HL-60 (cell line): ENCODE measurements around the gene PARD6B.
"Not testable (repeated sequence)": the region's sequence is repeated elsewhere in the genome, so short reads cannot be mapped to it uniquely, and the experiment has no call there.

Experiments used
- DNase-seq, 2 experiments: peaks; one replicate each; pipeline ENCODE4 v3.0.0-alpha.2; 2010 to 2020; ENCODE audit warnings: low read depth in 1 of 2, low spot score in 1 of 2
- H3K27ac ChIP-seq: fragments of 250-450 bp; sonication (Bioruptor Pico); replicated peaks from 2 replicates; pipeline ENCODE4 v1.5.1; 2020; ENCODE audit warnings: mild to moderate bottlenecking, moderate library complexity
- H3K27me3 ChIP-seq: fragments of 250-450 bp; sonication (Bioruptor Pico); 2 replicates; pipeline ENCODE4 v1.5.1; 2021; ENCODE audit warnings: mild to moderate bottlenecking, moderate library complexity; ENCODE audit not compliant: insufficient read depth, poor library complexity, severe bottlenecking
- H3K4me3 ChIP-seq: replicated peaks from 2 replicates; pipeline ENCODE4 v1.5.1; 2011; ENCODE audit warnings: mild to moderate bottlenecking, control low read depth, low read length; ENCODE audit not compliant: insufficient read depth
- GABPA ChIP-seq: IDR thresholded peaks from 2 replicates; pipeline ENCODE4 v1.6.1; 2012; ENCODE audit warnings: low read depth
- POLR2AphosphoS5 ChIP-seq: IDR thresholded peaks from 2 replicates; pipeline ENCODE4 v1.6.1; 2012; ENCODE audit warnings: low read depth
- SPI1 ChIP-seq: IDR thresholded peaks from 2 replicates; pipeline ENCODE4 v1.6.1; 2012; ENCODE audit warnings: low read depth, mild to moderate bottlenecking, borderline replicate concordance
- TF ChIP-seq, protein P1 (sequence below): IDR thresholded peaks from 2 replicates; pipeline ENCODE4 v1.6.1; 2012; ENCODE audit warnings: low read depth; ENCODE audit not compliant: insufficient replicate concordance
- TF ChIP-seq, protein P2 (sequence below): IDR thresholded peaks from one replicate; pipeline ENCODE4 v1.5.1; 2011; ENCODE audit warnings: low read length, control low read depth, inconsistent platforms; ENCODE audit not compliant: insufficient read depth

Gene PARD6B

DNA sequence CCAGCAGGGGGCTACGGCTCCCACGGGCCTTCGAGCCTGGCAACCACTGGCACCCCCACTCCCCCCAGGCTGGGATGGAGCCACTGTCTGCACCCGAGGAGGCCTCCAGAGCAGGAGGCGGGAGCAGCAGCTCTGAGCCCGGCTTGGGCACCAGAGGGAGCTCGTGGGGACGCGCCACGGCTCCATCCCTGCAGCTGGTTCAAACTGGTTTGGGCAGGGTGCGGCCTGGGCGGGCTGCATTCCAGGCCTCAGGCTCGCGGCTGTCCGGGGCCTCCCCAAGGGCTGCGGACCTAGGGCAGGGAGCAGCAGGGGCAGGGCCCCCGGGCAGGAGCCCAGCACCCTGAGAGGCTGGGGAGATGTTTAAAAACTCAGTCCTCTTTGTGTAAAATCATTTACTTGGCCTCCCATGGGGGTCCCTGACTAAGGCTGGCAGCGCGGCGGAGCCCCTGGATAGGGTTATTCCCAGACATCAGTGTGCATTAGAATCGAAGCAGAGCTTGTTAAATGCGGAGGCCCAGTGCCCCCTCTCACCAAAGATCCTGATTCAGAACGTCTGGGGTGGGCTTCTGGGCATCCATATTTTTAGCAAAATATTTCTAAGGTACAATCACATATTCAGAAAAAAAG lies 59.4 kb downstream of the PARD6B start:
- Histone ChIP-seq H3K27ac (peak overlapping the region; percentile 63), H3K27me3 (peaks cover 5% of the 10 kb centered on the region), H3K4me3 (no peak overlapping the region)
- TF ChIP-seq, protein P1, sequence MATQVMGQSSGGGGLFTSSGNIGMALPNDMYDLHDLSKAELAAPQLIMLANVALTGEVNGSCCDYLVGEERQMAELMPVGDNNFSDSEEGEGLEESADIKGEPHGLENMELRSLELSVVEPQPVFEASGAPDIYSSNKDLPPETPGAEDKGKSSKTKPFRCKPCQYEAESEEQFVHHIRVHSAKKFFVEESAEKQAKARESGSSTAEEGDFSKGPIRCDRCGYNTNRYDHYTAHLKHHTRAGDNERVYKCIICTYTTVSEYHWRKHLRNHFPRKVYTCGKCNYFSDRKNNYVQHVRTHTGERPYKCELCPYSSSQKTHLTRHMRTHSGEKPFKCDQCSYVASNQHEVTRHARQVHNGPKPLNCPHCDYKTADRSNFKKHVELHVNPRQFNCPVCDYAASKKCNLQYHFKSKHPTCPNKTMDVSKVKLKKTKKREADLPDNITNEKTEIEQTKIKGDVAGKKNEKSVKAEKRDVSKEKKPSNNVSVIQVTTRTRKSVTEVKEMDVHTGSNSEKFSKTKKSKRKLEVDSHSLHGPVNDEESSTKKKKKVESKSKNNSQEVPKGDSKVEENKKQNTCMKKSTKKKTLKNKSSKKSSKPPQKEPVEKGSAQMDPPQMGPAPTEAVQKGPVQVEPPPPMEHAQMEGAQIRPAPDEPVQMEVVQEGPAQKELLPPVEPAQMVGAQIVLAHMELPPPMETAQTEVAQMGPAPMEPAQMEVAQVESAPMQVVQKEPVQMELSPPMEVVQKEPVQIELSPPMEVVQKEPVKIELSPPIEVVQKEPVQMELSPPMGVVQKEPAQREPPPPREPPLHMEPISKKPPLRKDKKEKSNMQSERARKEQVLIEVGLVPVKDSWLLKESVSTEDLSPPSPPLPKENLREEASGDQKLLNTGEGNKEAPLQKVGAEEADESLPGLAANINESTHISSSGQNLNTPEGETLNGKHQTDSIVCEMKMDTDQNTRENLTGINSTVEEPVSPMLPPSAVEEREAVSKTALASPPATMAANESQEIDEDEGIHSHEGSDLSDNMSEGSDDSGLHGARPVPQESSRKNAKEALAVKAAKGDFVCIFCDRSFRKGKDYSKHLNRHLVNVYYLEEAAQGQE: peak; percentile 14
- TF ChIP-seq POLR2AphosphoS5: peak; percentile 59; the same call in 1 of the 2 replicates
- TF ChIP-seq SPI1: no peak
- TF ChIP-seq GABPA: no peak
- TF ChIP-seq, protein P2, sequence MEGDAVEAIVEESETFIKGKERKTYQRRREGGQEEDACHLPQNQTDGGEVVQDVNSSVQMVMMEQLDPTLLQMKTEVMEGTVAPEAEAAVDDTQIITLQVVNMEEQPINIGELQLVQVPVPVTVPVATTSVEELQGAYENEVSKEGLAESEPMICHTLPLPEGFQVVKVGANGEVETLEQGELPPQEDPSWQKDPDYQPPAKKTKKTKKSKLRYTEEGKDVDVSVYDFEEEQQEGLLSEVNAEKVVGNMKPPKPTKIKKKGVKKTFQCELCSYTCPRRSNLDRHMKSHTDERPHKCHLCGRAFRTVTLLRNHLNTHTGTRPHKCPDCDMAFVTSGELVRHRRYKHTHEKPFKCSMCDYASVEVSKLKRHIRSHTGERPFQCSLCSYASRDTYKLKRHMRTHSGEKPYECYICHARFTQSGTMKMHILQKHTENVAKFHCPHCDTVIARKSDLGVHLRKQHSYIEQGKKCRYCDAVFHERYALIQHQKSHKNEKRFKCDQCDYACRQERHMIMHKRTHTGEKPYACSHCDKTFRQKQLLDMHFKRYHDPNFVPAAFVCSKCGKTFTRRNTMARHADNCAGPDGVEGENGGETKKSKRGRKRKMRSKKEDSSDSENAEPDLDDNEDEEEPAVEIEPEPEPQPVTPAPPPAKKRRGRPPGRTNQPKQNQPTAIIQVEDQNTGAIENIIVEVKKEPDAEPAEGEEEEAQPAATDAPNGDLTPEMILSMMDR: peak; percentile 74
- DNase-seq: peak; percentile 39 to 88

DNA sequence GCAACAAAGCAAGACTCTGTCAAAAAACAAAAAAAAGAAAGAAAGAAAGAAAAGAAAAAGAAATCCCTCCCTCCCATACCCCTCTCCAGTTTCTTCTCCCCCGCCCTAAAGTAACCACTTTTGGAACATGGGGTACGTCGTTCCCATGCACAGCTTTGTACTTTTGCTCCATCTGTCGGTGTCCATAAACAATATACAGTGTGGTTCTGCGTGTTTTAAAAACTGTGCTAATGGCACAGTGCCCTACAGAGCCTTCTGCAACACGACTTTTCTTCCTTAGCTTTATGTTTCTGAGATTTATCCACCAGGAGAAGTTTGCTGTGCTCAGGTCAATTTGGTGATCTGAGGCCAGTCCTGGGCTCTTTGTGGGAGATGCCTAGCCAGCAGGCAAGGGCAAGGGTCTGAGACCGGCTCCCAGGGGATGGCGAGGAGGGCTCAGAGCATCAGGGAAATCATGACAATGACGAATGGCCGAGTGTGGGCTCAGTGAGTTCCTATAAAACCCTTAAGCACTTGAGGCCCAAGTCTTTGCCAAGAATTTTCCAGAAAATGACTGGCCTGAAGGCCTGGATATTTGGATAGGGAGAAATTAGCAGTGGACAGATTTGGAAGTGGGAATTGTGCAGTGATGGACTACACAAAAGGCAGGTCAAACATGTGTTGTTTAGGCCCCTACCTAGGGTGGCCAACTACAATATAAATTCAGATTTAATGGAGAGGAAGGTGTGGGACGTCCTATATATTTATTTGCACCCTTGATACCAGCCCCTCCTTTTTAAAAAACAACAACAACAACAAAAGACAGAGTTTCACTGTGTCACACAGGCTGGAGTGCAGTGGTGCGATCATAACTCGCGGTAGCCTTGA lies 61.6 kb downstream of the PARD6B start:
- TF ChIP-seq, protein P1: no peak
- TF ChIP-seq POLR2AphosphoS5: no peak
- TF ChIP-seq SPI1: no peak
- TF ChIP-seq, protein P2: no peak
- no peak for TF ChIP-seq GABPA
- H3K27me3 ChIP-seq: peaks cover 8% of the 10 kb centered on the region
- no peak overlapping the region for H3K27ac ChIP-seq
- DNase-seq: no peak
- no peak overlapping the region for H3K4me3 ChIP-seq

DNA sequence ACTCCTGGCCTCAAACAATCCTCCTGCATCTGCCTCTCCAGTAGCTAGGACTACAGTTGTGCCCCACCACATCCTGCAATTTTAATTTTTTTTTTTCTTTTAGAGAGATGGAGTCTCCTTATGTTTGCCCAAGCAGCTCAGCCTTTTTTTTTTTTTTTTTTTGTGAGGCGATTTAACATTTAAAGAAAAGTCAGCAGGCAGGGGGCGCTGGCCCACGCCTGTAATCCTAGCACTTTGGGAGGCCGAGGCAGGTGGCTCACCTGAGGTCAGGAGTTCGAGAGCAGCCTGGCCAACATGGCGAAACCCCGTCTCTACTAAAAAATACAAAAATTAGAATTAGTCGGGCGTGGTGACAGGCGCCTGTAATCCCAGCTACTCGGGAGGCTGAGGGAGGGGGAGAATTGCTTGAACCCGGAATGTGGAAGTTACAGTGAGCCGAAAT lies 62.2 kb downstream of the PARD6B start:
- H3K27me3 ChIP-seq, H3K4me3 ChIP-seq, H3K27ac ChIP-seq: not testable (repeated sequence)
- peak in 1 of 2 experiments; percentile 22 for DNase-seq

DNA sequence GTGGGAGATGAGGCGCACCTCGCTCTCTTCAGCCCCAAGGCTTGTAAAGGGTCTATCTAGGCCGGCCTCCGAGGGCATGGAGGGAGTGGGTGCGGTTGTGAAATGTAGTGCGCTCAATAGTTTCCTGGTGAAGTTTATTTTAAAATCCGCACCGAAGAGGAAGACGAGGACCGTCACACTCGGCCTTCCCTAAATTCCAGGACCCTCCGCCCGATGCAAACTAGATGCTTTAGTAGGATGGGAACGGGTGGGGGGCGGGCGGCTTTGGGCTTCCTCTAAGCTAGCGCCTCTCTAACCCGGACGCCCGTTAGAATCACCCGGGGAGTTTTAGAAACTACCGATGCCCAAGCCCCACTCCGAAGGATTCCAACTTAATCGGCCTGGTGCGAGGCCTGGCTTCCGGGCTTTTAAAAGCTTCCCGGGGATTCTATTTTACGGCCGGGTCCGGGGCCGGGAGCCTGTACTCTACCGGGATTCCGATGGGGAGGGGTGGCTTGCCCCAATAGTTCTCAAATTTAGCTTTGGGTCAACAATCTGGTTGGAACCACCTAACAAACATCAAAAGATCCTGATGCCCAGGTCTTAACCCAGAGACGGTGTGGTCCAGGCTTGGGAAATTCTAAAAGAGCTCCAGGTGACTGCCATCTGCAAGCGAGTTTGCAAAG lies 62.9 kb downstream of the PARD6B start:
- Histone ChIP-seq H3K4me3 (peak overlapping the region; percentile 37), H3K27me3 (peaks cover 8% of the 10 kb centered on the region), H3K27ac (no peak overlapping the region)
- TF ChIP-seq GABPA (no peak), SPI1 (no peak), POLR2AphosphoS5 (no peak)
- TF ChIP-seq, protein P2: no peak
- TF ChIP-seq, protein P1: no peak
- no peak for DNase-seq
